ENCODE results near the gene PLCL2. TPM values are rescaled to one million over a fixed set of nuclear protein-coding genes. Genes with fewer than 3 reads are reported as not detected.
A peak's percentile ranks its signal among the peaks of the same experiment; 100 is the strongest.

PLCL2 gene
- total RNA-seq, 1 donor from 2014 or later: 14.9 TPM

DNA sequence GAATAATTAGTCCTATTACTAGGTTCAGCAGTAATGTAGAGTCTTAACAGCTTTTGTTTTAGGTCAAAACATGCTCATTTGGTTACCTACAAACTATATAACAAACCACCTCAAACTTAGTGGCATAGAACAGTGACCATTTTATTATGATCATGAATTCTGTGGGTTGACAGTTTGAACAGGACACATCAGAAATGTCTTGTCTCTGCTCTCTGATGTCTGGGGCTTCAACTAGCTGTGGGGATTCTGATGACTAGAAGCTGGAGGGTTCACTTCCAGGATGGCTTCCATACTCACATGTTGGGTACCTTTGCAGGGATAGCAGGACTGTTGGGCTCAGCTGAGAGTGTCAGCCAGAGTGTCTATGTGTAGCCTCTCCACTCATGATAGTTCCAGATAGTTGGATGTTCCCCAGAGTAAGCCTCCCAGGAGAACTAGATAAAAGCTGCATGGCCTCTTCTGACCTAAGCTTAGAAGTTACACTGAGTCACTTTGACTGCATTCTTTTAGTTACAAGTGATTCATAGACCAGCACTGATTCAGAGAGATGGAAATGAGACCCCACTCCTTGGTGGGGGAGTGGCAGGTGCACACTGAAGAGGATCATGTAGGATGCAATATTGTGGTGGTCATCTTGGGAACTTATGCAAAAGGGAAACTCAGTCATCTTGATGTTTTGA is 32.6 kb downstream of the PLCL2 start:
- H3K27me3 Mint-ChIP-seq (ENCODE audit: insufficient read depth): no peaks in the 10 kb centered on the region
- no peak for DNase-seq (ENCODE audit: low spot score)
- H3K9me3 Mint-ChIP-seq: no peaks in the 10 kb centered on the region
- no peak overlapping the region for H3K27ac Mint-ChIP-seq
- H3K36me3 Mint-ChIP-seq (ENCODE audit: low read depth): peaks cover 9% of the 10 kb centered on the region
- H3K4me3 Mint-ChIP-seq: no peak overlapping the region
- intact Hi-C loops (cut with micrococcal nuclease): no loop called here
- peaks cover 25% of the 10 kb centered on the region for H3K4me1 Mint-ChIP-seq (ENCODE audit: low read depth)

DNA sequence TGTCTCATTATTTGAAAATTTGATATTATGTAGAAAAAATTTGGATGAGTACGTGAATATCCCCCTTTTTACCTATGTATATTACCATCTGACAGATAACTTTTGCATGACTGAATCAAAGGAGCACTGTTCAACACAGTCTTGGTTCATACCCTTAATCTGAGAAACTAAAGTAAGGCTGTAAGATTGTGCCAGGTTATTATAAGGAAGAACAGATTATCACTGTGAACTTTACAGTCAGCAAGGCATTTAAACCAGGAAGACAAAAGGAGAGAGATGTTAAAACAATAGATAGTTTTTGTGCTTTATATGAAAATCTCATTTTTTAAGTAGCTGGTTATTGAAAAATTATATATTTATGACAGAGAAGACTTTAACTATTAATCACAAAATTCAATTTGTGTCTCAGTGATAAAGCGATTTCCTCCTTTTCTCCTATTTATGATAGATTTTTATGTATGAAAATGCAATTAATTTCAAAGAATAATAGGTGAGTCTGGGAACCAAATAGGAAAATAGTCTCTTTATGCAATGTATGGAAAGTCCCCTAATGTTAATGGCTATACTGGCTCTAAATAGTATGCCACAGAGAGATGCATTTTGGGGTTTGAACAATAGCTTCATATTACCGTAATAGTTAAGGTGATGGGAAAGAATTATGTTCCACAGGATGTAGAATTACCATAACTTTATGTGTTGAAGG is 33.4 kb downstream of the PLCL2 start:
- H3K27me3 Mint-ChIP-seq (ENCODE audit: insufficient read depth): no peaks in the 10 kb centered on the region
- H3K36me3 Mint-ChIP-seq (ENCODE audit: low read depth): peaks cover 7% of the 10 kb centered on the region
- H3K9me3 Mint-ChIP-seq: no peaks in the 10 kb centered on the region
- H3K4me3 Mint-ChIP-seq: no peak overlapping the region
- peaks cover 18% of the 10 kb centered on the region for H3K4me1 Mint-ChIP-seq (ENCODE audit: low read depth)
- DNase-seq (ENCODE audit: low spot score): no peak
- intact Hi-C loops (cut with micrococcal nuclease): no loop called here
- no peak overlapping the region for H3K27ac Mint-ChIP-seq

DNA sequence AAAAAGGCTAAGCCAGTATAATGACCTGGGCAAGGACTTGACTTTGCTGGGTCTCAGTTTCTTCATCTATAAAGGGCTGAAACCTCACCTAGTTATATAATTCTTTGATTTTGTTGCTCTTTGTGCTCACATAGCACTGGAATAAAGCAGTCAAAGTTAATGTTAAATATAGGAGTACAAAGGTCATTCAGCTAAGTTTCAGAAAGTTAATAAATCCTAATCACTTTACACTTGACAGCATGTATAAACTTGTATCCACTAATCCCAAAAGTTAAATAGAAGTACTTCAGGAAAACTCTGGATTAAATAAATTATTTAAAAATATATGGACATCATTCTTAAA is 33.9 kb downstream of the PLCL2 start:
- H3K9me3 Mint-ChIP-seq: no peaks in the 10 kb centered on the region
- H3K4me1 Mint-ChIP-seq (ENCODE audit: low read depth): peaks cover 16% of the 10 kb centered on the region
- no peak overlapping the region for H3K4me3 Mint-ChIP-seq
- no peaks in the 10 kb centered on the region for H3K27me3 Mint-ChIP-seq (ENCODE audit: insufficient read depth)
- intact Hi-C loops (cut with micrococcal nuclease): no loop called here
- DNase-seq (ENCODE audit: low spot score): no peak
- H3K36me3 Mint-ChIP-seq (ENCODE audit: low read depth): peaks cover 10% of the 10 kb centered on the region
- no peak overlapping the region for H3K27ac Mint-ChIP-seq

DNA sequence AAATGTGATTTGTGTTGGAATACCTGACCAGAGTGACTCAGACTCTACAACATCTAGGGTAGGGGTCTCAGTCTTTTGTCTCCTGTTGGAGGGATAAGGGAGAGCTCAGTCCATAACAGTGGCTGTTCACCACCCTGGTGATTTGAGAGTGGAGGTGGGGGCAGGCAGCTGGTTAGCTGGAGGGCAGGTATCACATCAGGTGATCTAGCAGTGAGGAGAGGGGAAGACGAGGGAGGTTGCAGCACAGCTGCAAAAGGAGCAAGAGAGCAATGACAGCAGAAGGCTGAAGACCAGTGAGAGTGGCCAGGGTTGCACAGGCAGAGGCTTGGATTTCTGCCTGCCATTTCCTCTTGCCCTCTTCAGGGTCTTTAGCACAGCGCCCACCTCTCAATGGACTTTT is 38.4 kb downstream of the PLCL2 start:
- Mint-ChIP-seq H3K4me3 (no peak overlapping the region), H3K27ac (no peak overlapping the region), H3K4me1 (ENCODE audit: low read depth) (peaks cover 12% of the 10 kb centered on the region), H3K27me3 (ENCODE audit: insufficient read depth) (no peaks in the 10 kb centered on the region), H3K9me3 (no peaks in the 10 kb centered on the region), H3K36me3 (ENCODE audit: low read depth) (peaks cover 10% of the 10 kb centered on the region)
- DNase-seq (ENCODE audit: low spot score): no peak
- intact Hi-C loops (cut with micrococcal nuclease): no loop called here

DNA sequence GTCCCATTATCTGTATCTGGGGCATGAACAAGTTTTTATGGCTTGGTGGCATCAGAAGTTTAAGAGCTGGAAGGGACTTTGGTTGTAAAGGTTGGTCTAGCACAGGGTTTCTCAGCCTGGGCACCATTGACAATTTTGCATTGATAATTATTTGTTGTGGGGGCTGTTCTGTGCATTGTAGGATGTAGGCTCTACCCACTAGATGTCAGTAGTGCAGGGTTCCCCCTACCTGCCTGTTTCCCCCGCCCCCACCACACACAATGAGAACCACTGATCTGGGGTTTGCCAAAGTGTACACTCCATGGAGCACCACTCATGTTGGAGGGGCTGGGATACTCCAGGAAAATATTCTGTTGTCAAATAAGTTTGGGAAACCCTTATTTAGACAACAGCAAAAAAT is 42.7 kb downstream of the PLCL2 start:
- Mint-ChIP-seq H3K27me3 (ENCODE audit: insufficient read depth) (no peaks in the 10 kb centered on the region), H3K9me3 (no peaks in the 10 kb centered on the region), H3K27ac (no peak overlapping the region), H3K36me3 (ENCODE audit: low read depth) (peaks cover 11% of the 10 kb centered on the region), H3K4me1 (ENCODE audit: low read depth) (peaks cover 40% of the 10 kb centered on the region), H3K4me3 (no peak overlapping the region)
- DNase-seq (ENCODE audit: low spot score): no peak
- intact Hi-C loops (cut with micrococcal nuclease): no loop called here

DNA sequence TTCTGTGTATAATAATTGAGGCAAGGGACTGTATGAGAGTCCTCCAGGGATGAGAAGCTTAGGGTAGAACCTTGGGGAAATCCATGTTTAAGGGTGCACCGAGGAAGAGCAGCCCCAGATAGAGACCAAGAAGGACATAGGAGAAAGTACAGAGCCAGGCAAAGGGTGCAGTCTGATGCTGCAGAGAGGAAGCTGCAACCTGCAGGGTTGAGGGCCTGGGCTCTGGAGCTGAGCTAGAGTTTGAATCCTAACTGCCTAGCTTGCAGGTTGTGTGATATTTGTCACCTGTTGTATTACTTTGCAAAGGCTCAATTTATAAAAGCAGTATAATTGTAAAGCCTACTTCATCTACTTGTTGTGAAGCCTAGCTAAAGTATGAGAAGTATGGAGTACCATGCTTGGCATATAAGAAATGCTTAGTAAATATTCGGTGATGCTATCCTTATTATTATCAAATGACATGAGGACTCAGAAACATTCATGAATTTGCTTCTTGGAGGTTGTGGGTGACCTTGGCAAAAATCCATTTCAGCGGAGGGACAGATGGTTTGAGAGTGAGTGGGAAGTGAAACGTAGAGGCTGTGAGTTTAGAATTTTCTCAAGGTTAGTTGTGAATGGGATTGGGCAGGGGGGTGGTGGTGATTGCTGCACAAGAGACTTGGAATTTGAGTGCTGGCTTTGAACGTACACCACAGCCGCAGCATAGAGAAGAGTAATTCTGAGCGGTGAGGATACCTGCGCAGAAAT is 43.8 kb downstream of the PLCL2 start:
- H3K9me3 Mint-ChIP-seq: no peaks in the 10 kb centered on the region
- no peak overlapping the region for H3K4me3 Mint-ChIP-seq
- no peaks in the 10 kb centered on the region for H3K27me3 Mint-ChIP-seq (ENCODE audit: insufficient read depth)
- intact Hi-C loops (cut with micrococcal nuclease): loop anchor here (2.0 kb wide), 1 partner anchor 14 kb away; no protein-coding TSS in a partner anchor
- H3K36me3 Mint-ChIP-seq (ENCODE audit: low read depth): peaks cover 12% of the 10 kb centered on the region
- DNase-seq (ENCODE audit: low spot score): no peak
- no peak overlapping the region for H3K27ac Mint-ChIP-seq
- H3K4me1 Mint-ChIP-seq (ENCODE audit: low read depth): peaks cover 51% of the 10 kb centered on the region

DNA sequence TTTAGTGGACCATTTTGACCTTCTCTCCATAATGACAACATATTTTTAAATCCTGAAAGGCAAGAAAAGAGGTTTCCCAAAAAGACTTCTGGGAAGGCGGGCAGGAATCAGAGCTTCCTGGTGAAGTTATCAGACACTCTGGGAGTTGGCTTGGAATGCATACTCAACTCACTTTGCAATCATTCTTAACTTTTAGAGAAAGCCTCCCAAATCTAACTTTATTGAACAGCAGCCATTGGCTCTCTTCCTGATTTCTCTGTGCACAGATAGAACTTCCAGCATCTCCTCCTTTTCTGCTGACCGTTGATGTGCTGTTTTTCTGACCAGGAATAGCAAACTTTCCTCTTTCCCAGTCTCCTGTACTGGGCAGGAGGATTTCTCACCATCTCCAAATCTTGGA is 44.6 kb downstream of the PLCL2 start:
- peaks cover 10% of the 10 kb centered on the region for H3K36me3 Mint-ChIP-seq (ENCODE audit: low read depth)
- no peak overlapping the region for H3K27ac Mint-ChIP-seq
- intact Hi-C loops (cut with micrococcal nuclease): loop anchor here (2.0 kb wide), 1 partner anchor 13 kb away; no protein-coding TSS in a partner anchor
- peaks cover 55% of the 10 kb centered on the region for H3K4me1 Mint-ChIP-seq (ENCODE audit: low read depth)
- H3K9me3 Mint-ChIP-seq: no peaks in the 10 kb centered on the region
- no peak for DNase-seq (ENCODE audit: low spot score)
- no peak overlapping the region for H3K4me3 Mint-ChIP-seq
- no peaks in the 10 kb centered on the region for H3K27me3 Mint-ChIP-seq (ENCODE audit: insufficient read depth)

DNA sequence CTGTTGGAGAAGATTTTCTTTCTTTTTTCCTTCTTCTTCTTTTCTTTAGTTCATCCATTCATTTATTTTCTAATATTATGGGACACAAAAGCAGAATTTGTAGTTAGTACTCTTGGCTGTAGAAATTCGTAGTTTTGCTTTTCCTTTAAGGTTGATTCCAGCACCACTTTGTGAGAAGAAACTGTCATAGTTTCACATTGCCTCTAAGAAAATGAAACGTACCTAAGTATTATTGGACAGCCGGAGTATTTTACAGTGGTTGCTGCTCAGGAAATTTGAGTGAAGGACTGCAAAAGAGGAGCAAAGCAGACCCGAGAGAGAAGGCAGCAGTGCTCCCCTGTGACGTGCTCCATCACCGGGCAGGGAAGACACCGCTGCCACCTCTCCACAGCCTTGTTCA is 48.1 kb downstream of the PLCL2 start:
- intact Hi-C loops (cut with micrococcal nuclease): no loop called here
- no peak overlapping the region for H3K27ac Mint-ChIP-seq
- no peak for DNase-seq (ENCODE audit: low spot score)
- peaks cover 63% of the 10 kb centered on the region for H3K4me1 Mint-ChIP-seq (ENCODE audit: low read depth)
- H3K9me3 Mint-ChIP-seq: no peaks in the 10 kb centered on the region
- peaks cover 23% of the 10 kb centered on the region for H3K36me3 Mint-ChIP-seq (ENCODE audit: low read depth)
- no peaks in the 10 kb centered on the region for H3K27me3 Mint-ChIP-seq (ENCODE audit: insufficient read depth)
- H3K4me3 Mint-ChIP-seq: peak overlapping the region; percentile 61

DNA sequence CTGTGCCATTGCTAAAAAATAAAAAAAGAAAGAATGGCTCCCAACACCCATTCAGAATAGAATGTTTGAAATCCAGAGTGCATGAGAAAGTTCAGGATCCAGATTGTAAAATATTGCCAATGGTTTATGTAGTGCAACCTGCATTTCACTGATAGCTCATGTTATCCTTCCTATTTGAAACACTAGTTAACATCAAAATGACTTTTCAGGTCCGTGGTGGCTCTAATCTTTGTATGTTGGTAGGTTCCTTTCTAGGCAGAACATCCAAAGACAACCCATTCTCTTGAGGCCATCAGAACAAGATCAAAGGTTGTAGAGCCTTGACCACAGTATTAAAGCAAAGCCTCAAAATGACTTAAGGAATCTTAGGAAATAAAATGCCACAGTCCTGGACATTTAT is 51.0 kb downstream of the PLCL2 start:
- DNase-seq (ENCODE audit: low spot score): no peak
- intact Hi-C loops (cut with micrococcal nuclease): no loop called here
- Mint-ChIP-seq H3K9me3 (no peaks in the 10 kb centered on the region), H3K36me3 (ENCODE audit: low read depth) (peaks cover 24% of the 10 kb centered on the region), H3K27ac (no peak overlapping the region), H3K27me3 (ENCODE audit: insufficient read depth) (no peaks in the 10 kb centered on the region), H3K4me3 (no peak overlapping the region), H3K4me1 (ENCODE audit: low read depth) (peaks cover 47% of the 10 kb centered on the region)

DNA sequence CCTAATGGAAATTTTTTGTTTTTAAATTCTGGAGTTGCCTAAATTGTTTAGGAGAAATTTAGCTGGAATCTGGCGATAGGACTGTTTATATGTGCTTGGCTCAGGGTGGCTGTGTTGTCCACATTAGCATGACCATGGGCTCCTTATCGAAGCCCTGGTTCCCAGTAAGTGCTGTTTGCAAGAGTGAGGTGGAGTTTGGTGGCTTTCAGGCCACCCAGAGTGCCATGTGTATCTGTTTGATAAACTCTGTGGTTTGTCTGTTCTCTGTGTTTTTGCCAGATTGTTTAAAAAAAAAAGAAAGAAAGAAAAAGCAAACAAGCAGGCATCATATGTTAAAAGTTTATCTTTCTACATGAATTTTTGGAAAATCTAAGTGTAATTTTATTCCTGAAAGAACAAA is 51.5 kb downstream of the PLCL2 start:
- H3K4me3 Mint-ChIP-seq: no peak overlapping the region
- H3K27me3 Mint-ChIP-seq (ENCODE audit: insufficient read depth): peaks cover under 1% of the 10 kb centered on the region
- no peak for DNase-seq (ENCODE audit: low spot score)
- H3K27ac Mint-ChIP-seq: no peak overlapping the region
- intact Hi-C loops (cut with micrococcal nuclease): no loop called here
- H3K4me1 Mint-ChIP-seq (ENCODE audit: low read depth): peaks cover 46% of the 10 kb centered on the region
- no peaks in the 10 kb centered on the region for H3K9me3 Mint-ChIP-seq
- peaks cover 23% of the 10 kb centered on the region for H3K36me3 Mint-ChIP-seq (ENCODE audit: low read depth)

DNA sequence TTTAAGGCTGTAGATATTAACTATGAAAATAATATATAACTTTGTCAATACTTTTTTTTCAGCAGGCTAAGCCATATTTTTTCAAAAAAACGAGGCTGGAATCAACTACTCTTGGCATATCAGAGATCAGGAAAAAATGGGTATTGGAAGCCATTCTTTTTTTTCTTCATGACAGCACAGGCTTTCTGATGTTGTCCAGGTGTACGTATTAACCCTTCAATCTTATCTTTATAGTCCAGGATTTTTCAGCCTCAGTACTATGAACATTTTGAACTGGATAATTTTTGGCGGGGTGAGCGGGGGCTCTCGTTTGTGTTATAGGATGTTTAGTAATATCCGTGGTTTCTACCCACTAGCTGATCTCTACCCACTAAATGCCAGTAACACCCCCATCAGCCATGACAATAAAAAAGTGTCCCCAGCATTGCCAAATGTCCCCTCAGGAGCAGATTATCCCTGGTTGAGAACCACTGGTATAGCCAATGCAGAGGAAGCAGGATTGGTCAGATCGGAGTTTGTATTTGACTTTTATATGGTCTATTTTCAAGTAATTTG is 52.0 kb downstream of the PLCL2 start:
- Mint-ChIP-seq H3K27ac (no peak overlapping the region), H3K27me3 (ENCODE audit: insufficient read depth) (peaks cover 2% of the 10 kb centered on the region), H3K9me3 (no peaks in the 10 kb centered on the region), H3K4me3 (no peak overlapping the region), H3K36me3 (ENCODE audit: low read depth) (peaks cover 23% of the 10 kb centered on the region), H3K4me1 (ENCODE audit: low read depth) (peaks cover 46% of the 10 kb centered on the region)
- no peak for DNase-seq (ENCODE audit: low spot score)
- intact Hi-C loops (cut with micrococcal nuclease): no loop called here

DNA sequence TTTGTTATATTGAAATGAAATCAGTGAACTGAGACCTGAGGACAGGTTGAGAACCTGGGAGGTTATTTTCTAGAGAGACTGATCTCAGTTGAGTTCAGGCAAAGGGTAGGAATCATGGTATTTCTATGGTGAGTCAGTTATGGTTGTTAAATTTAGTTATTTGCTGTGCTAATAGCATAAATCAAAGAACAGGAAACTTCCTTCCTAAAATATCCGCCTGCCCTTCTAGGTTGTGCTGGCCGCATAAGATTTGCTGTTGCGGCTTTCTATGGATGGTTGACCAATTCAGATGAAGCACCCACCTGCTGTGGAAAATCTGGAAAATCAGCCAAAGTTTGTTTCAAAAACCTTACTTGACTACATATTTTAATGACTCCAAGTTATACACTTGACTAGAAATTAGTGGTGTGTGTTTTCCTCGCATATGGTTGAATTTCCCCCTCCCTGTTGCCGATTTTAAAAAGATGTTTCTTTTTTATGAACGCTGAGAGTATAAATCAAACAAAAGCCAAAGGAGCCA is 52.6 kb downstream of the PLCL2 start:
- Mint-ChIP-seq H3K27ac (no peak overlapping the region), H3K9me3 (no peaks in the 10 kb centered on the region), H3K27me3 (ENCODE audit: insufficient read depth) (peaks cover 2% of the 10 kb centered on the region), H3K36me3 (ENCODE audit: low read depth) (peaks cover 23% of the 10 kb centered on the region), H3K4me1 (ENCODE audit: low read depth) (peaks cover 44% of the 10 kb centered on the region), H3K4me3 (no peak overlapping the region)
- DNase-seq (ENCODE audit: low spot score): no peak
- intact Hi-C loops (cut with micrococcal nuclease): no loop called here

All from activated T-helper 1 cell treated with anti-CD3 and anti-CD28 coated beads, Interleukin-12 subunit alpha, Interleukin-12 subunit beta, Interleukin-2, Interleukin-4 antibody, amounts not matched to agents 30 ng/mL and 10 ng/mL and 1 ng/mL, durations not matched to agents 14 hours and 24 hours and 36 hours (primary cell).